ENCODE results near the gene ZBTB17.
"Not testable (repeated sequence)": the region's sequence is repeated elsewhere in the genome, so short reads cannot be mapped to it uniquely, and the experiment has no call there.

ZBTB17 gene

GRCh38 chr1:15895233-15895632, 80.7 kb downstream of the ZBTB17 start:
- no peaks in the 10 kb centered on the region for H3K9me3 ChIP-seq (ENCODE audit: insufficient read depth, low read length)
- H4K20me1 ChIP-seq (ENCODE audit: insufficient read depth, low read length), result peaks cover 7% of the 10 kb centered on the region
- H3K4me1 ChIP-seq (ENCODE audit: low read length), result no peaks in the 10 kb centered on the region; the same call in 1 of the 2 replicates
- H3K79me2 ChIP-seq (ENCODE audit: low read length), result peaks cover 99% of the 10 kb centered on the region
- no peaks in the 10 kb centered on the region for H3K27me3 ChIP-seq (ENCODE audit: low read depth, low read length)
- no peak overlapping the region for H3K27ac ChIP-seq (ENCODE audit: low read length)
- H3K36me3 ChIP-seq (replicated peaks; ENCODE audit: low read depth, low read length), result no peaks in the 10 kb centered on the region
- no peak overlapping the region for H3K4me3 ChIP-seq (ENCODE audit: low read length)
- no peak overlapping the region for H2AFZ ChIP-seq (ENCODE audit: low read depth, low read length)
- TF ChIP-seq CTCF (IDR thresholded peaks at IDR 0.05; ENCODE audit: low read depth, low read length) (no peak), EZH2phosphoT487 (IDR thresholded peaks at IDR 0.05; ENCODE audit: low read depth) (no peak)
- H3K9ac ChIP-seq (ENCODE audit: low read length), result no peak overlapping the region
- H3K4me2 ChIP-seq (ENCODE audit: low read length), result no peak overlapping the region

GRCh38 chr1:15892857-15893599, 82.9 kb downstream of the ZBTB17 start:
- not testable (repeated sequence) for H4K20me1 ChIP-seq (ENCODE audit: insufficient read depth, low read length); H3K4me3 ChIP-seq (ENCODE audit: low read length); H3K9ac ChIP-seq (ENCODE audit: low read length); H3K36me3 ChIP-seq (replicated peaks; ENCODE audit: low read depth, low read length); H2AFZ ChIP-seq (ENCODE audit: low read depth, low read length); H3K27me3 ChIP-seq (ENCODE audit: low read depth, low read length); H3K4me2 ChIP-seq (ENCODE audit: low read length); H3K4me1 ChIP-seq (ENCODE audit: low read length); H3K9me3 ChIP-seq (ENCODE audit: insufficient read depth, low read length)
- Histone ChIP-seq H3K27ac (ENCODE audit: low read length) (0 out of 2 replicates have a peak overlapping the region, but pooled peaks have one; percentile 11), H3K79me2 (ENCODE audit: low read length) (peaks cover 99% of the 10 kb centered on the region)
